Measurements from ENCODE around the gene SIKE1.
"Not testable (repeated sequence)": the region's sequence is repeated elsewhere in the genome, so short reads cannot be mapped to it uniquely, and the experiment has no call there.

The SIKE1 gene

GRCh38 chr1:114755006-114755931, 25.2 kb downstream of the SIKE1 start:
- no peak for DNase-seq

DNA sequence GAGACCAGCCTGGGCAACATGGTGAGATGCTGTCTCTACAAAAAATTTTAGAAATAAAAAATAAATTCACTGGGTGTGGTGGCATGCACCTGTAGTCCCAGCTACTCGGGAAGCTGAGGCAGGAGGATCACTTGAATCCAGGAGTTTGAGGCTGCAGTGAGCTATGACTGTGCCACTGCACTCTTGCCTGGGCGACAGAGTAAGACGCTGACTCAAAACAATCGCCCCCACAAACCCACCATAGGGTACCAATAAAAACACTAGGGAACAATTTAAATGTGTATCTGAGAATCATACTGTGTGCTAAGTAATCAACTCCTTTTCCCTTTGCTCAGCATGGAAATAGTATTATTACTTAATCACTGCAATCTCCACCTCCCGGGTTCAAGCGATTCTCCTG, 26.8 kb downstream of the SIKE1 start:
- not testable (repeated sequence) for DNase-seq

- no peak for DNase-seq
Observed at GRCh38 chr1:114753143-114753542, 27.3 kb downstream of the SIKE1 start.

GRCh38 chr1:114750780-114751179, 29.7 kb downstream of the SIKE1 start:
- DNase-seq, result peak; percentile 19

GRCh38 chr1:114749835-114750234, 30.6 kb downstream of the SIKE1 start:
- no peak for DNase-seq

GRCh38 chr1:114746450-114747121, 33.9 kb downstream of the SIKE1 start:
- DNase-seq, result no peak

- no peak for DNase-seq
Observed at GRCh38 chr1:114745291-114745690, 35.2 kb downstream of the SIKE1 start.

DNA sequence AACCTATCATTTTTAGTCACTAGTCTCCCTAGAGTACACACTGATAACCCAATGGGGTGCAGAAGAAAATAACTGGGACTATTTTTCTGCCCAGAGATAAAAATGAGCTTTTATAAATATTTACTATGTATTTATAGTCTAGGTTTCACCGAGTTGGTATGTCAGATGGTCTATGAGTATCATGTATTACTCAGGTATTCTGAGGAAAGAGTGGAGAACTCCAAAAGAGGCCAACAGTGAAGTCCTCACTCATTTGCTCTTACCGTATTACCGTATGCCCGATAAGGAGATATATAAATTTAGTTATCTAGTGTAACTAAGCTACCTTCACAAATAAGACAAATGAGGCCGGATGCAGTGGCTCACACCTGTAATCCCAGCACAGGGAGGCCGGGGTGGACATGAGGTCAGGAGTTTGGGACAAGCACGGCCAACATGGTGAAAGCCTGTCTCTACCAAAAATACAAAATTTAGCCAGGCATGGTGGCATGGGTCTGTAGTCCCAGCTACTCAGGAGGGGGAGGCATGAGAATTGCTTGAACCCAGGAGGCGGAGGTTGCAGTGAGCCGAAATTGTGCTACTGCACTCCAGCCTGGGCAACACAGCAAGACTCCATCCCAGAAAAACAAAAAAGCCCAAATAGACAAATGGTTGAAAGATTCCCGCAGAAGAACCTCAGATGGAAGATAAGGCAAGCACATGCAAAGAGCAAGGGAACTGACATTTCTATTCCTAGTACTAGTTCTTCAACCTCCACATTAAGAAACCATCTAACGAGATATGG, 38.3 kb downstream of the SIKE1 start:
- no peak for DNase-seq

- DNase-seq, result no peak
Observed at GRCh38 chr1:114740331-114740730, 40.2 kb downstream of the SIKE1 start.

DNA sequence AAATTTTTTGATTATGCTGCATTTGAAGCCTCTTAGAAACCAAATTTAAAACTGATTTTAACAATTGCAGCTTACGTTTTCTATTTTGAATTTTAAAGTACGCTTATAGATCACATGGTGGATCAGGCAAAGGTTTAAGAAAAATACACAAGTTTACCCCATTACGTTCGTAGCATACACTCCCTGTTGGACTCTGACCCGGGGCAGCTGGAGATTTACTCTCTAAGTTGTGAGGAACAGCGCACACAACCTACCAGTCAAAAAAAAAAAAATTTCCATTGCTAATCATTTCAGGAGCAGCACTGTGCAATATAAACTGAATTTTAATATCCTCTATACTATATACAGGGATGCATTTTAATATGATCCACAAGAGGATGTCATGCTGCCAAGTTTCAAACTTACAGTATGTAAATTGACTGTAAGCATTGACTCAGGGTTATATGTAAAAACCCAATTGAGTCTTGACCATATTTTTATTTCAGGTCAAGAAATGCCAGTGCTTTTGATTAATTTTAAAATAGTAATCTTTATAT, 43.1 kb downstream of the SIKE1 start:
- no peak for DNase-seq

DNA sequence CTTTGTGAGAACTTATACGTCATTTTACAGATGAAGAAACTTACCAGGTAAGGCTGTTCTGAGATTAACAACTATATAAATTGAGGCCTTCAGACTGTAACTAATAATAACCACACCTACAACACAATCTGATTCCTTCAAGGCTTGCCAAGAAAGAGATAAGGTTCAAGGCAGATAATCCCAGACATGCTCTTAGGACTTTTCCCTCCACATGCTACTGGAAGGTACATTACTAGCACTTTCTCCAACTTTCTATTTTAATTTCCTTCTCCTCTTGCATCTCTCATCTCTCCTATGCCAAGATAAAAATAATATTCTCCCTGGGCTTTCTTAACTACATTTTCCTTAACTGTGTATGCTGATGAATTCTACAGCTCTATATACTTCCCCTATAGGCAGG, 45.0 kb downstream of the SIKE1 start:
- DNase-seq, result no peak

- no peak for DNase-seq
Observed at GRCh38 chr1:114729782-114730181, 50.7 kb downstream of the SIKE1 start.

- no peak for DNase-seq
Observed at GRCh38 chr1:114728553-114728952, 51.9 kb downstream of the SIKE1 start.

DNA sequence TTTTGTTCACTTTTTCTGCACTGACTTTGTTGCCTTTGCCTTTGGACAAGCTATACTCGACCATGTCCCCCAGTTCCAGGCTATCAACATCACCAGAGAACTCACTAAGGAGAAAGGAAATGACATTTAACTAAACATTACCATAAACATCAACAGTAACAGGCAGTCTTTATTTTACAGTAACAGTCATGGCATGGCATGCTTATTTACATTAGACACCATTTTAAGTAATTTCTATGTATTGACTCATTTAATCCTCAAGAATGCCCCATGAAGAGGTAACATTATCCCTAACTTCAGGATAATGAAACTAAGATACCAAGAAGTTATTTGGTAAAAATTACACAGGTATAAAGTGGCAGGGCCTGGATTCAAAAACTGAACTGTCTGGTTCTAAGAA, 55.3 kb downstream of the SIKE1 start:
- DNase-seq, result no peak

- DNase-seq, result no peak
Observed at GRCh38 chr1:114723915-114724314, 56.6 kb downstream of the SIKE1 start.

- DNase-seq, result no peak
Observed at GRCh38 chr1:114723457-114723856, 57.0 kb downstream of the SIKE1 start.

- no peak for DNase-seq
Observed at GRCh38 chr1:114720492-114720891, 60.0 kb downstream of the SIKE1 start.

Data from femur (tissue), 1 donor.